ENCODE results near the gene NFASC.

GRCh38 chr1:204961765-204962419, 91.2 kb downstream of the NFASC start:
- TF ChIP-seq CTCF (IDR thresholded peaks at IDR 0.05; ENCODE audit: insufficient read depth, low read depth, low read length): no peak
- TF ChIP-seq EZH2 (IDR thresholded peaks at IDR 0.05; ENCODE audit: insufficient read depth, low read length): no peak

All from astrocyte (in vitro differentiated cells and primary cell).